Endothelial cell of umbilical vein (primary cell): ENCODE data around the gene SORCS1. TPM values are rescaled to one million over a fixed set of nuclear protein-coding genes. Genes with fewer than 3 reads are reported as not detected.

Experiments used
- BruUV-seq: library from RNA; stranded (reverse); fragments of 400-500 nt; replicated peaks from 2 replicates; lab custom pipeline; 2021; lab: Mats Ljungman, UMichigan
- CTCF ChIA-PET: fragments of 300-600, 350-600 bp; sonication (Branson Sonifier 250); formaldehyde crosslinking; loops from one replicate; lab custom pipeline; 2021; ENCODE audit warnings: antibody characterized with exemption, inconsistent platforms; lab: Charles Lee
- POLR2A ChIA-PET: fragments of 300-600, 350-600 bp; sonication (Branson Sonifier 250); formaldehyde crosslinking; loops from one replicate; lab custom pipeline; 2021; ENCODE audit warnings: antibody characterized with exemption, inconsistent platforms; lab: Charles Lee
- DNase-seq: peaks from one replicate; pipeline ENCODE4 v3.0.0-alpha.2; 2011; ENCODE audit warnings: low read depth, low spot score
- FAIRE-seq: peaks from 2 replicates; lab custom pipeline; 2011; peaks lifted over from hg19 to GRCh38; lab: Jason Lieb, UNC
- H2AFZ ChIP-seq: 2 replicates; pipeline ENCODE4 v1.6.0; 2012; ENCODE audit warnings: low read depth, low read length, control low read depth, inconsistent platforms
- H3K27ac ChIP-seq: 2 replicates; pipeline ENCODE4 v1.5.1; 2011; ENCODE audit warnings: low read depth, mild to moderate bottlenecking, control low read depth, low read length, moderate library complexity; ENCODE audit not compliant: insufficient read depth
- H3K27me3 ChIP-seq, 2 experiments: 2 replicates each; pipeline versions ENCODE4 v1.6.0 to v1.6.1; 2011; ENCODE audit warnings: low read length in 2 of 2, mixed read lengths in 1 of 2; ENCODE audit not compliant: control insufficient read depth in 2 of 2, insufficient read depth in 2 of 2
- H3K36me3 ChIP-seq, 2 experiments: 2 replicates in 1 of 2; 3 replicates in 1 of 2; pipeline ENCODE4 v1.5.1; 2011; ENCODE audit warnings: low read length in 2 of 2, mild to moderate bottlenecking in 1 of 2, moderate library complexity in 1 of 2; ENCODE audit not compliant: control insufficient read depth in 2 of 2, insufficient read depth in 2 of 2; ENCODE audit errors: extremely low read depth in 1 of 2
- H3K4me1 ChIP-seq: 3 replicates; pipeline ENCODE4 v1.5.1; 2011; ENCODE audit warnings: mild to moderate bottlenecking, low read length; ENCODE audit not compliant: control insufficient read depth, insufficient read depth; ENCODE audit errors: extremely low read depth
- H3K4me2 ChIP-seq: 2 replicates; pipeline ENCODE4 v1.6.1; 2011; ENCODE audit warnings: low read length, control low read depth, mixed read lengths; ENCODE audit not compliant: insufficient read depth
- H3K4me3 ChIP-seq, 3 experiments: fragments of 200-600 bp in 1 of 3; sonication (generic), shearing (Covaris generic) in 1 of 3; replicated peaks in 1 of 3; 2 replicates each; pipeline ENCODE4 v1.5.1; 2011 to 2016; ENCODE audit warnings: control low read depth in 3 of 3, low read length in 3 of 3, mild to moderate bottlenecking in 2 of 3, inconsistent platforms in 1 of 3, low read depth in 1 of 3, moderate library complexity in 1 of 3; ENCODE audit not compliant: insufficient read depth in 1 of 3
- H3K79me2 ChIP-seq: 2 replicates; pipeline ENCODE4 v1.6.0; 2012; ENCODE audit warnings: low read length, inconsistent platforms; ENCODE audit not compliant: control insufficient read depth, insufficient read depth
- H3K9ac ChIP-seq: replicated peaks from 2 replicates; pipeline ENCODE3; 2011; ENCODE audit warnings: low read length, control low read depth; ENCODE audit not compliant: insufficient read depth; ENCODE audit errors: extremely low read depth
- H3K9me1 ChIP-seq: replicated peaks from 3 replicates; pipeline ENCODE4 v1.6.0; 2011; ENCODE audit warnings: mild to moderate bottlenecking, low read length; ENCODE audit not compliant: control insufficient read depth, insufficient read depth; ENCODE audit errors: extremely low read depth
- H3K9me3 ChIP-seq: replicated peaks from 2 replicates; pipeline ENCODE4 v1.5.1; 2012; ENCODE audit warnings: low read length, inconsistent platforms; ENCODE audit not compliant: control insufficient read depth, insufficient read depth
- H4K20me1 ChIP-seq: replicated peaks from 2 replicates; pipeline ENCODE3; 2011; ENCODE audit warnings: mild to moderate bottlenecking, low read length; ENCODE audit not compliant: control insufficient read depth, insufficient read depth; ENCODE audit errors: extremely low read depth
- EZH2 ChIP-seq: IDR thresholded peaks from 2 replicates; pipeline ENCODE4 v1.6.1; 2012; ENCODE audit warnings: borderline replicate concordance, low read depth, mild to moderate bottlenecking, moderate library complexity, low read length, inconsistent platforms; ENCODE audit not compliant: severe bottlenecking
- FOS ChIP-seq: IDR thresholded peaks from 2 replicates; pipeline ENCODE4 v1.6.1; 2011; ENCODE audit warnings: mild to moderate bottlenecking, low read length, moderate library complexity, borderline replicate concordance; ENCODE audit not compliant: insufficient read depth
- GATA2 ChIP-seq: IDR thresholded peaks from 2 replicates; pipeline ENCODE4 v1.7.0; 2011; ENCODE audit warnings: low read depth, mild to moderate bottlenecking, moderate library complexity, mixed read lengths, low read length; ENCODE audit not compliant: insufficient read length, insufficient read depth
- JUN ChIP-seq: IDR thresholded peaks from 2 replicates; pipeline ENCODE4 v1.6.1; 2011; ENCODE audit warnings: borderline replicate concordance, low read depth; ENCODE audit not compliant: insufficient read length, insufficient read depth
- MYC ChIP-seq: IDR thresholded peaks from one replicate; pipeline ENCODE4 v1.6.1; 2011; ENCODE audit warnings: mild to moderate bottlenecking, low read depth, low read length
- POLR2A ChIP-seq: IDR thresholded peaks from 2 replicates; pipeline ENCODE4 v1.6.1; 2012; ENCODE audit warnings: low read depth, mild to moderate bottlenecking, control low read depth, low read length
- POLR2AphosphoS5 ChIP-seq: IDR thresholded peaks from 2 replicates; pipeline ENCODE4 v1.6.1; 2012; ENCODE audit warnings: low read depth, mild to moderate bottlenecking, control low read depth, low read length, moderate library complexity; ENCODE audit not compliant: insufficient read depth
- dilution Hi-C: fragments of 300-500 bp; cut with MboI; formaldehyde crosslinking; loops from one replicate; pipeline ENCODE4 v1.15.0; 2019; ENCODE audit warnings: low sequenced_read_pairs; ENCODE audit not compliant: extremely low pct_ligation_motif_present
- intact Hi-C: fragments of 100-400 bp; cut with micrococcal nuclease; formaldehyde crosslinking; loops from one replicate; pipeline ENCODE4 v1.10.0; 2022
- polyA plus RNA-seq, 4 experiments: library from polyadenylated mRNA; depleted of rRNA in 3 of 4; stranded (reverse) in 3 of 4; unstranded in 1 of 4; fragments of >200 nt; gene quantifications; 2 replicates each; pipeline versions ENCODE4 v1.2.1 to v1.2.3, GENCODE V29; 2011 to 2012; ENCODE audit warnings: missing spikeins in 1 of 4
- total RNA-seq: library from RNA; stranded (reverse); gene quantifications from 2 replicates; pipeline ENCODE4 v1.2.3, GENCODE V29; 2021
- TF ChIP-seq, protein P1 (sequence below): IDR thresholded peaks from 2 replicates; pipeline ENCODE4 v1.6.1; 2011; ENCODE audit not compliant: insufficient read depth, insufficient read length
- TF ChIP-seq, protein P2 (sequence below), 2 donors: IDR thresholded peaks; 1 replicate in 1 of 2; 2 replicates in 1 of 2; pipeline ENCODE4 v1.5.1; 2011; ENCODE audit warnings: low read length in 2 of 2, mild to moderate bottlenecking in 2 of 2, moderate library complexity in 2 of 2, control low read depth in 1 of 2, inconsistent platforms in 1 of 2, low read depth in 1 of 2; ENCODE audit not compliant: insufficient read depth in 1 of 2; ENCODE audit errors: extremely low read depth in 1 of 2

SORCS1 gene
- total and polyA plus RNA-seq, 2 donors (not counting 3 experiments of a cell fraction or from before 2014, with no cell fraction given) = not detected

DNA sequence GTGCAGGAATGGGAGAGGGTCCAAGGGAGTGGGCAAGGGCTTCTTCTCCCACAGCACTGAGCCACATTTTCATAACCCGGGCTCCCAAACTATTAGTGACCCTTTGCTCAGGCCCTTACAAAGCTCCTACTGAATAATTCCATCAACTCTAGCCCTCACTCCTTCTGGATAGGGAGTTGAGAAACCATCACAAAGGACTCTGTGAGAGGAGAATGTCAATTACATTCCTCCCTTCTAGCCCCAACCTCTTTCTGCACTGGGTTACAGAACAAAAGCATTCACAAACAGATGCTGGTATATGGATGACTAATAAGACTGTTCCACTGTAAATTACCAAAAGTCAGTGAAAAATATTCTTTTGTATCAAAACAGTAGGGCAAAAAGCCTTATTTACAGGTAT is 203.7 kb downstream of the SORCS1 start:
- TF ChIP-seq, protein P1, sequence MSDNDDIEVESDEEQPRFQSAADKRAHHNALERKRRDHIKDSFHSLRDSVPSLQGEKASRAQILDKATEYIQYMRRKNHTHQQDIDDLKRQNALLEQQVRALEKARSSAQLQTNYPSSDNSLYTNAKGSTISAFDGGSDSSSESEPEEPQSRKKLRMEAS = no peak
- TF ChIP-seq, protein P2, sequence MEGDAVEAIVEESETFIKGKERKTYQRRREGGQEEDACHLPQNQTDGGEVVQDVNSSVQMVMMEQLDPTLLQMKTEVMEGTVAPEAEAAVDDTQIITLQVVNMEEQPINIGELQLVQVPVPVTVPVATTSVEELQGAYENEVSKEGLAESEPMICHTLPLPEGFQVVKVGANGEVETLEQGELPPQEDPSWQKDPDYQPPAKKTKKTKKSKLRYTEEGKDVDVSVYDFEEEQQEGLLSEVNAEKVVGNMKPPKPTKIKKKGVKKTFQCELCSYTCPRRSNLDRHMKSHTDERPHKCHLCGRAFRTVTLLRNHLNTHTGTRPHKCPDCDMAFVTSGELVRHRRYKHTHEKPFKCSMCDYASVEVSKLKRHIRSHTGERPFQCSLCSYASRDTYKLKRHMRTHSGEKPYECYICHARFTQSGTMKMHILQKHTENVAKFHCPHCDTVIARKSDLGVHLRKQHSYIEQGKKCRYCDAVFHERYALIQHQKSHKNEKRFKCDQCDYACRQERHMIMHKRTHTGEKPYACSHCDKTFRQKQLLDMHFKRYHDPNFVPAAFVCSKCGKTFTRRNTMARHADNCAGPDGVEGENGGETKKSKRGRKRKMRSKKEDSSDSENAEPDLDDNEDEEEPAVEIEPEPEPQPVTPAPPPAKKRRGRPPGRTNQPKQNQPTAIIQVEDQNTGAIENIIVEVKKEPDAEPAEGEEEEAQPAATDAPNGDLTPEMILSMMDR (IDR thresholded peaks at IDR 0.05; ENCODE audit: extremely low read depth in 1 of 2, insufficient read depth in 1 of 2, low read depth in 1 of 2, low read length in 2 of 2) = no peak
- TF ChIP-seq POLR2A (no peak), MYC (no peak), JUN (no peak), FOS (no peak), GATA2 (no peak), EZH2 (no peak), POLR2AphosphoS5 (no peak)
- Histone ChIP-seq H4K20me1 (no peaks in the 10 kb centered on the region), H3K27ac (no peak overlapping the region), H3K9me3 (peaks cover 5% of the 10 kb centered on the region), H3K4me3 (no peak overlapping the region), H2AFZ (no peak overlapping the region), H3K4me2 (no peak overlapping the region), H3K9me1 (no peaks in the 10 kb centered on the region), H3K9ac (no peak overlapping the region), H3K27me3 (no peaks in the 10 kb centered on the region), H3K79me2 (no peaks in the 10 kb centered on the region), H3K36me3 (no peaks in the 10 kb centered on the region), H3K4me1 (no peaks in the 10 kb centered on the region)
- DNase-seq (no peak), FAIRE-seq (no peak)
- ChIA-PET POLR2A (no interaction called here), CTCF (no interaction called here)
- intact Hi-C loops (no loop called here), dilution Hi-C loops (no loop called here)
- no TSS peak for BruUV-seq
